Measurements from ENCODE around the gene PTGER4.

PTGER4 gene

DNA sequence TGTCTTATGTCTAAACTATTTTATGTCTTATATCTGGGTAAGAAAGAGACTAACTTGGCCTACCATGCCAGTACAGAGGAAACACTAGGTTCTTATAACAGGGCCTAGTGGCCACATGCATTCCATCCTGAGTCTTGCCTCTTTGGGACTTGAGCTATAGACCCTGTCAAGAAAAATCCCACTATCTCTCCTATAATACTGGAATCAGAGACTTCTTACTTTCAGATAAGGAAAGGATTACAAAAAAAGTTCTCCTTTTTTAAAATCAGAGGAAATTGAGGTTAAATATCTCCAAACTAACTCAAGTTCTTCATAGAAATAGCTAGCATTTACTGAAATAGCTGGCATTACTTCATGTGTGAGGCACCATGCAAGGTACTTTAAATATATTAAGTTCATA is 34.3 kb downstream of the PTGER4 start:
- no peak overlapping the region for H3K9ac ChIP-seq (ENCODE audit: low read depth, low read length, poor library complexity, severe bottlenecking)
- H3K79me2 ChIP-seq (ENCODE audit: insufficient read depth, low read length): no peaks in the 10 kb centered on the region
- TF ChIP-seq, protein P1, sequence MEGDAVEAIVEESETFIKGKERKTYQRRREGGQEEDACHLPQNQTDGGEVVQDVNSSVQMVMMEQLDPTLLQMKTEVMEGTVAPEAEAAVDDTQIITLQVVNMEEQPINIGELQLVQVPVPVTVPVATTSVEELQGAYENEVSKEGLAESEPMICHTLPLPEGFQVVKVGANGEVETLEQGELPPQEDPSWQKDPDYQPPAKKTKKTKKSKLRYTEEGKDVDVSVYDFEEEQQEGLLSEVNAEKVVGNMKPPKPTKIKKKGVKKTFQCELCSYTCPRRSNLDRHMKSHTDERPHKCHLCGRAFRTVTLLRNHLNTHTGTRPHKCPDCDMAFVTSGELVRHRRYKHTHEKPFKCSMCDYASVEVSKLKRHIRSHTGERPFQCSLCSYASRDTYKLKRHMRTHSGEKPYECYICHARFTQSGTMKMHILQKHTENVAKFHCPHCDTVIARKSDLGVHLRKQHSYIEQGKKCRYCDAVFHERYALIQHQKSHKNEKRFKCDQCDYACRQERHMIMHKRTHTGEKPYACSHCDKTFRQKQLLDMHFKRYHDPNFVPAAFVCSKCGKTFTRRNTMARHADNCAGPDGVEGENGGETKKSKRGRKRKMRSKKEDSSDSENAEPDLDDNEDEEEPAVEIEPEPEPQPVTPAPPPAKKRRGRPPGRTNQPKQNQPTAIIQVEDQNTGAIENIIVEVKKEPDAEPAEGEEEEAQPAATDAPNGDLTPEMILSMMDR (conservative IDR thresholded peaks at IDR 0.05; ENCODE audit: low read length): no peak
- TF ChIP-seq EZH2phosphoT487 (IDR thresholded peaks at IDR 0.05; ENCODE audit: borderline replicate concordance): no peak
- no peaks in the 10 kb centered on the region for H3K27me3 ChIP-seq (ENCODE audit: insufficient read depth, low read length, poor library complexity, severe bottlenecking)
- no peak overlapping the region for H2AFZ ChIP-seq (ENCODE audit: low read length)
- H3K9me3 ChIP-seq (ENCODE audit: insufficient read depth, low read depth, low read length): no peaks in the 10 kb centered on the region
- no peaks in the 10 kb centered on the region for H3F3A ChIP-seq (ENCODE audit: low read depth)
- no peaks in the 10 kb centered on the region for H4K20me1 ChIP-seq (ENCODE audit: insufficient read depth, low read length, poor library complexity, severe bottlenecking)
- no peak overlapping the region for H3K4me2 ChIP-seq (ENCODE audit: low read depth, low read length, poor library complexity, severe bottlenecking)
- H3K36me3 ChIP-seq (ENCODE audit: insufficient read depth, low read length): no peaks in the 10 kb centered on the region
- peaks cover 4% of the 10 kb centered on the region for H3K4me1 ChIP-seq (ENCODE audit: insufficient read depth, low read length, poor library complexity, severe bottlenecking)
- no peaks in the 10 kb centered on the region for H3K9me2 ChIP-seq (replicated peaks; ENCODE audit: low read depth, low read length)
- no peak overlapping the region for H3K4me3 ChIP-seq (ENCODE audit: low read length, poor library complexity, severe bottlenecking)

DNA sequence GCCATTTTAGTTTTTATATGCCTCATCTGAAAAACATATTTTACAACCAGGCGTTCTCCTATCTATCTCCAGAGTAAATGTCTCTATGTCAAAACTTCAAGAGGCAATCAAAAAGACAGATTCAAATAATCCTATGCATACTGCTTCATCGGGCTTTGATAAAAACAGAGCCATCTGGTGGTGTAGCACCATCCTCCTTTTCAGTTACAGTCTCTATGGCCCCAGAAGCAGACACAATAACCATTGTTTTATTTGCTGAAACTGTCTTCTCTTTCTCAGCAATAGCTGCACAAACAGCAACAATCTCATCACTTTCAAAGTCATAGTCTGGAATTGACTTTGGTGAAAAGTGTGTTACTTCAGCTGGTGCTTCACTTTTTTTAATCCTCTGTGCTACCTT is 36.3 kb downstream of the PTGER4 start:
- Histone ChIP-seq H3K9me3 (ENCODE audit: insufficient read depth, low read depth, low read length) (no peaks in the 10 kb centered on the region), H3K36me3 (ENCODE audit: insufficient read depth, low read length) (peaks cover 9% of the 10 kb centered on the region; the same call in 1 of the 2 replicates), H3F3A (ENCODE audit: low read depth) (no peaks in the 10 kb centered on the region), H3K4me3 (ENCODE audit: low read length, poor library complexity, severe bottlenecking) (no peak overlapping the region), H3K9ac (ENCODE audit: low read depth, low read length, poor library complexity, severe bottlenecking) (no peak overlapping the region), H3K79me2 (ENCODE audit: insufficient read depth, low read length) (no peaks in the 10 kb centered on the region), H2AFZ (ENCODE audit: low read length) (no peak overlapping the region), H3K4me1 (ENCODE audit: insufficient read depth, low read length, poor library complexity, severe bottlenecking) (peaks cover 4% of the 10 kb centered on the region), H3K27me3 (ENCODE audit: insufficient read depth, low read length, poor library complexity, severe bottlenecking) (no peaks in the 10 kb centered on the region), H3K4me2 (ENCODE audit: low read depth, low read length, poor library complexity, severe bottlenecking) (no peak overlapping the region), H3K9me2 (replicated peaks; ENCODE audit: low read depth, low read length) (no peaks in the 10 kb centered on the region), H4K20me1 (ENCODE audit: insufficient read depth, low read length, poor library complexity, severe bottlenecking) (no peaks in the 10 kb centered on the region)
- TF ChIP-seq, protein P1 (conservative IDR thresholded peaks at IDR 0.05; ENCODE audit: low read length): peak; percentile 62
- TF ChIP-seq EZH2phosphoT487 (IDR thresholded peaks at IDR 0.05; ENCODE audit: borderline replicate concordance): no peak

DNA sequence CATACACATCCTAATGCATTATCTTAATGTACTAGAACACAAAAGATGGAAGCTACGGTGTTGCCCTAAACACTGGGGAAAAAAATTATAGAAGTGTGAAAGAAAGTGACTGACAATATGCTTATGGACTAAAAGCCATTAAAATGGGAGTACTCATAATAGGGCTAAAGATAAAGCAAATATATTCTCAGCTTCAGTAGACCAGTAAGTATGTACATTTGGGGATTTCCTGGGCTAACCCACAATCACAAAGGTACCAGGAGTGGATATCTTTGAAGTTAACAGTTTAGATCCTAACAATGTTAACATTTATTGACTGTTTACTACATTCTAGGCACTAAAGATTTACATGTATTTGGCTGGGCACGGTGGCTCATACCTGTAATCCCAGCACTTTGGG is 36.9 kb downstream of the PTGER4 start:
- H3K4me2 ChIP-seq (ENCODE audit: low read depth, low read length, poor library complexity, severe bottlenecking): no peak overlapping the region
- H4K20me1 ChIP-seq (ENCODE audit: insufficient read depth, low read length, poor library complexity, severe bottlenecking): no peaks in the 10 kb centered on the region
- peaks cover 9% of the 10 kb centered on the region; the same call in 1 of the 2 replicates for H3K36me3 ChIP-seq (ENCODE audit: insufficient read depth, low read length)
- H3K4me3 ChIP-seq (ENCODE audit: low read length, poor library complexity, severe bottlenecking): no peak overlapping the region
- TF ChIP-seq EZH2phosphoT487 (IDR thresholded peaks at IDR 0.05; ENCODE audit: borderline replicate concordance): no peak
- TF ChIP-seq, protein P1 (conservative IDR thresholded peaks at IDR 0.05; ENCODE audit: low read length): no peak
- no peaks in the 10 kb centered on the region for H3K9me2 ChIP-seq (replicated peaks; ENCODE audit: low read depth, low read length)
- no peaks in the 10 kb centered on the region for H3K9me3 ChIP-seq (ENCODE audit: insufficient read depth, low read depth, low read length)
- no peaks in the 10 kb centered on the region for H3K27me3 ChIP-seq (ENCODE audit: insufficient read depth, low read length, poor library complexity, severe bottlenecking)
- no peaks in the 10 kb centered on the region for H3F3A ChIP-seq (ENCODE audit: low read depth)
- H3K9ac ChIP-seq (ENCODE audit: low read depth, low read length, poor library complexity, severe bottlenecking): no peak overlapping the region
- no peak overlapping the region for H2AFZ ChIP-seq (ENCODE audit: low read length)
- H3K79me2 ChIP-seq (ENCODE audit: insufficient read depth, low read length): no peaks in the 10 kb centered on the region
- H3K4me1 ChIP-seq (ENCODE audit: insufficient read depth, low read length, poor library complexity, severe bottlenecking): peaks cover 4% of the 10 kb centered on the region

Data from Loucy (cell line).